HG02610 (cell line): Measurements from ENCODE around the gene WASF3.
"Not testable (repeated sequence)": the region's sequence is repeated elsewhere in the genome, so short reads cannot be mapped to it uniquely, and the experiment has no call there.

Source experiments
- ATAC-seq: cut with Tn5 transposase; IDR thresholded peaks from one replicate; pipeline ENCODE4 v1.9.1; 2021; ENCODE audit warnings: mild to moderate bottlenecking, moderate library complexity; ENCODE audit not compliant: unreplicated experiment

Gene WASF3

GRCh38 chr13:26626271-26626670 lies 68.8 kb downstream of the WASF3 start:
- no peak for ATAC-seq

- no peak for ATAC-seq
Observed at GRCh38 chr13:26628706-26629105, 71.2 kb downstream of the WASF3 start.

GRCh38 chr13:26629260-26629825 lies 71.9 kb downstream of the WASF3 start:
- no peak for ATAC-seq

- not testable (repeated sequence) for ATAC-seq
Observed at GRCh38 chr13:26635634-26636033, 78.2 kb downstream of the WASF3 start.

- not testable (repeated sequence) for ATAC-seq
Observed at GRCh38 chr13:26636073-26636472, 78.6 kb downstream of the WASF3 start.

- no peak for ATAC-seq
Observed at GRCh38 chr13:26646603-26647002, 89.1 kb downstream of the WASF3 start.

- ATAC-seq: no peak
Observed at GRCh38 chr13:26651234-26651633, 93.8 kb downstream of the WASF3 start.

- no peak for ATAC-seq
Observed at GRCh38 chr13:26653310-26653709, 95.8 kb downstream of the WASF3 start.

GRCh38 chr13:26653842-26654241 lies 96.4 kb downstream of the WASF3 start:
- ATAC-seq: no peak

GRCh38 chr13:26656919-26657318 lies 99.4 kb downstream of the WASF3 start:
- ATAC-seq: no peak

- no peak for ATAC-seq
Observed at GRCh38 chr13:26658448-26659385, 101.2 kb downstream of the WASF3 start.

- no peak for ATAC-seq
Observed at GRCh38 chr13:26660185-26660584, 102.7 kb downstream of the WASF3 start.

- no peak for ATAC-seq
Observed at GRCh38 chr13:26660766-26661165, 103.3 kb downstream of the WASF3 start.

GRCh38 chr13:26663791-26664190 lies 106.3 kb downstream of the WASF3 start:
- ATAC-seq: no peak

GRCh38 chr13:26664286-26664685 lies 106.8 kb downstream of the WASF3 start:
- ATAC-seq: no peak

- ATAC-seq: no peak
Observed at GRCh38 chr13:26664876-26665275, 107.4 kb downstream of the WASF3 start.

- no peak for ATAC-seq
Observed at GRCh38 chr13:26668357-26669146, 111.1 kb downstream of the WASF3 start.

GRCh38 chr13:26673890-26674289 lies 116.4 kb downstream of the WASF3 start:
- ATAC-seq: no peak

- ATAC-seq: no peak
Observed at GRCh38 chr13:26677156-26677555, 119.7 kb downstream of the WASF3 start.

- no peak for ATAC-seq
Observed at GRCh38 chr13:26678330-26678729, 120.8 kb downstream of the WASF3 start.

- no peak for ATAC-seq
Observed at GRCh38 chr13:26678796-26679195, 121.3 kb downstream of the WASF3 start.
